Measurements from ENCODE around the gene ARHGEF33. TPM values are rescaled to one million over a fixed set of nuclear protein-coding genes. Genes with fewer than 3 reads are reported as not detected.

The ARHGEF33 gene
- polyA plus RNA-seq (ENCODE audit: insufficient read length in 3 of 3): 1 to 10 TPM; 1.4 to 2.2 (median 2.0) TPM

GRCh38 chr2:38889575-38889974, at the start of gene ARHGEF33:
ARHGEF33 (plus strand) TSS chr2:38889875; CDS start chr2:38919448, 29,573 bp downstream.
- DNase-seq (ENCODE audit: low read depth in 3 of 3, low spot score in 2 of 3): no peak

- no peak for DNase-seq (ENCODE audit: low read depth in 3 of 3, low spot score in 2 of 3)
These were observed 39.6 kb upstream of the ARHGEF33 start for GRCh38 chr2:38850045-38850444.

- no peak for DNase-seq (ENCODE audit: low read depth in 3 of 3, low spot score in 2 of 3)
These were observed 33.5 kb upstream of the ARHGEF33 start for GRCh38 chr2:38856165-38856564.

- no peak for DNase-seq (ENCODE audit: low read depth in 3 of 3, low spot score in 2 of 3)
These were observed 27.2 kb upstream of the ARHGEF33 start for GRCh38 chr2:38862476-38862875.

GRCh38 chr2:38863061-38863695, 26.5 kb upstream of the ARHGEF33 start:
- DNase-seq (ENCODE audit: low read depth in 3 of 3, low spot score in 2 of 3): no peak

GRCh38 chr2:38866773-38867443, 22.8 kb upstream of the ARHGEF33 start:
- no peak for DNase-seq (ENCODE audit: low read depth in 3 of 3, low spot score in 2 of 3)

GRCh38 chr2:38871432-38871831, 18.2 kb upstream of the ARHGEF33 start:
- no peak for DNase-seq (ENCODE audit: low read depth in 3 of 3, low spot score in 2 of 3)

- DNase-seq (ENCODE audit: low read depth in 3 of 3, low spot score in 2 of 3): no peak
These were observed 15.9 kb upstream of the ARHGEF33 start for GRCh38 chr2:38873763-38874162.

GRCh38 chr2:38875227-38875575, 14.5 kb upstream of the ARHGEF33 start:
- peak in 1 of 3 donors; percentile 15 for DNase-seq (ENCODE audit: low read depth in 3 of 3, low spot score in 2 of 3)

GRCh38 chr2:38875576-38876367, 13.9 kb upstream of the ARHGEF33 start, which contains the start of the genes DHX57 and MORN2:
DHX57 (minus strand) TSS chr2:38875934; CDS start chr2:38868405, 7,529 bp downstream.
MORN2 (plus strand) TSS chr2:38875976.
- peak; percentile 74 to 85 (median 74) for DNase-seq (ENCODE audit: low read depth in 3 of 3, low spot score in 2 of 3)

GRCh38 chr2:38876407-38876806, 13.3 kb upstream of the ARHGEF33 start:
- DNase-seq (ENCODE audit: low read depth in 3 of 3, low spot score in 2 of 3): no peak

- no peak for DNase-seq (ENCODE audit: low read depth in 3 of 3, low spot score in 2 of 3)
These were observed 3.6 kb upstream of the ARHGEF33 start for GRCh38 chr2:38886063-38886462.

GRCh38 chr2:38887347-38887746, 2.3 kb upstream of the ARHGEF33 start:
- no peak for DNase-seq (ENCODE audit: low read depth in 3 of 3, low spot score in 2 of 3)

GRCh38 chr2:38887902-38888554, 1.6 kb upstream of the ARHGEF33 start:
- DNase-seq (ENCODE audit: low read depth in 3 of 3, low spot score in 2 of 3): no peak

GRCh38 chr2:38889045-38889444, 630 bp upstream of the ARHGEF33 start:
- DNase-seq (ENCODE audit: low read depth in 3 of 3, low spot score in 2 of 3): no peak

GRCh38 chr2:38892819-38893218, 3.1 kb downstream of the ARHGEF33 start:
- DNase-seq (ENCODE audit: low read depth in 3 of 3, low spot score in 2 of 3): no peak

- DNase-seq (ENCODE audit: low read depth in 3 of 3, low spot score in 2 of 3): no peak
These were observed 8.6 kb downstream of the ARHGEF33 start for GRCh38 chr2:38898256-38898655.

- DNase-seq (ENCODE audit: low read depth in 3 of 3, low spot score in 2 of 3): no peak
These were observed 11.1 kb downstream of the ARHGEF33 start for GRCh38 chr2:38900726-38901125.

- DNase-seq (ENCODE audit: low read depth in 3 of 3, low spot score in 2 of 3): no peak
These were observed 15.6 kb downstream of the ARHGEF33 start for GRCh38 chr2:38905251-38905650.

- no peak for DNase-seq (ENCODE audit: low read depth in 3 of 3, low spot score in 2 of 3)
These were observed 17.6 kb downstream of the ARHGEF33 start for GRCh38 chr2:38907242-38907641.
